ENCODE measurements around the gene LRP1. TPM values are rescaled to one million over a fixed set of nuclear protein-coding genes. Genes with fewer than 3 reads are reported as not detected.

Gene LRP1
- total and polyA plus RNA-seq, 2 of the 13 experiments (the other 11 are each of a cell fraction or from before 2014, with no cell fraction given), result 14.7 to 30.8 TPM

GRCh38 chr12:57214398-57214781 lies 86.1 kb downstream of the LRP1 start (continued):
- TF ChIP-seq CEBPZ (IDR thresholded peaks at IDR 0.05; ENCODE audit: low read length) (no peak), CC2D1A (CRISPR knock-in tag; IDR thresholded peaks at IDR 0.05) (no peak), ZNF501 (CRISPR knock-in tag; IDR thresholded peaks at IDR 0.05) (no peak), MED1 (CRISPR knock-in tag; IDR thresholded peaks at IDR 0.05) (no peak), ZNF644 (CRISPR knock-in tag; IDR thresholded peaks at IDR 0.05; ENCODE audit: low read depth) (no peak), ZNF761 (CRISPR knock-in tag; conservative IDR thresholded peaks at IDR 0.05) (no peak), NR2F1 (CRISPR knock-in tag; IDR thresholded peaks at IDR 0.05) (no peak), ZNF207 (IDR thresholded peaks at IDR 0.05; ENCODE audit: borderline replicate concordance) (no peak), RBM22 (optimal IDR thresholded peaks at IDR 0.05; ENCODE audit: low read length) (peak; percentile 78), TERF1 (CRISPR knock-in tag; IDR thresholded peaks at IDR 0.05) (no peak), HNRNPLL (IDR thresholded peaks at IDR 0.05; ENCODE audit: low read depth, low read length, poor library complexity, severe bottlenecking) (peak; percentile 22), USF2 (IDR thresholded peaks at IDR 0.05; ENCODE audit: low read depth, low read length) (no peak), USF2 (CRISPR knock-in tag; IDR thresholded peaks at IDR 0.05; ENCODE audit: borderline replicate concordance) (no peak), ZNF597 (CRISPR knock-in tag; IDR thresholded peaks at IDR 0.05) (no peak), SSRP1 (CRISPR knock-in tag; IDR thresholded peaks at IDR 0.05) (no peak), ELK4 (CRISPR knock-in tag; IDR thresholded peaks at IDR 0.05; ENCODE audit: borderline replicate concordance) (no peak), SOX5 (CRISPR knock-in tag; IDR thresholded peaks at IDR 0.05; ENCODE audit: borderline replicate concordance) (no peak), ZNF431 (CRISPR knock-in tag; IDR thresholded peaks at IDR 0.05; ENCODE audit: borderline replicate concordance, low read depth) (no peak), PLSCR1 (CRISPR knock-in tag; IDR thresholded peaks at IDR 0.05; ENCODE audit: borderline replicate concordance) (no peak)

Data from HepG2 (cell line).